CD1c-positive myeloid dendritic cell (primary cell): ENCODE measurements around the gene GPC1.

Experiments used
- DNase-seq: peaks from one replicate; pipeline ENCODE4 v3.0.0-alpha.2; 2016; ENCODE audit errors: extremely low spot score

Gene GPC1

GRCh38 chr2:240431271-240431660 is 4.2 kb upstream of the GPC1 start:
- DNase-seq = no peak

- DNase-seq = no peak
Measured at GRCh38 chr2:240431661-240432424, 3.6 kb upstream of the GPC1 start.

GRCh38 chr2:240432430-240432819 is 3.0 kb upstream of the GPC1 start:
- no peak for DNase-seq

GRCh38 chr2:240432820-240433801 is 2.4 kb upstream of the GPC1 start:
- no peak for DNase-seq

- DNase-seq = peak; percentile 16
Measured at GRCh38 chr2:240433973-240434727, 1.3 kb upstream of the GPC1 start.

- peak; percentile 70 for DNase-seq
Measured at GRCh38 chr2:240434728-240435456, 571 bp upstream of the GPC1 start.

- DNase-seq = no peak
Measured at GRCh38 chr2:240435948-240436682, 652 bp downstream of the GPC1 start.

GRCh38 chr2:240436683-240437550 is 1.5 kb downstream of the GPC1 start:
- DNase-seq = no peak

GRCh38 chr2:240437551-240437860 is 2.0 kb downstream of the GPC1 start:
- DNase-seq = no peak

GRCh38 chr2:240437861-240438809 is 2.7 kb downstream of the GPC1 start:
- DNase-seq = peak; percentile 66

- DNase-seq = no peak
Measured at GRCh38 chr2:240438810-240439697, 3.6 kb downstream of the GPC1 start.

GRCh38 chr2:240439698-240440151 is 4.3 kb downstream of the GPC1 start:
- no peak for DNase-seq

- DNase-seq = no peak
Measured at GRCh38 chr2:240440251-240440650, 4.8 kb downstream of the GPC1 start.

GRCh38 chr2:240440704-240441320 is 5.3 kb downstream of the GPC1 start:
- no peak for DNase-seq

- DNase-seq = no peak
Measured at GRCh38 chr2:240441326-240441992, 6.0 kb downstream of the GPC1 start.

- DNase-seq = no peak
Measured at GRCh38 chr2:240441993-240442411, 6.5 kb downstream of the GPC1 start.
